Vagina (tissue), 2 donors: Measurements from ENCODE around the gene MEIKIN.

ENCODE experiments used
- CTCF ChIP-seq, 3 experiments: fragments of 450-650 bp in 2 of 3; fragments of 200-600 bp in 1 of 3; sonication (generic) in 1 of 3; IDR thresholded peaks; one replicate each; pipeline ENCODE4 v1.5.1; 2017 to 2019; ENCODE audit warnings: antibody characterized with exemption in 3 of 3, mild to moderate bottlenecking in 2 of 3, moderate library complexity in 2 of 3
- POLR2A ChIP-seq, 2 donors: fragments of 450-650 bp; IDR thresholded peaks; one replicate each; pipeline ENCODE4 v1.6.1; 2017; ENCODE audit warnings: antibody characterized with exemption in 2 of 2, mild to moderate bottlenecking in 2 of 2, moderate library complexity in 2 of 2
- POLR2AphosphoS5 ChIP-seq, 2 donors: sonication (generic); formaldehyde crosslinking; IDR thresholded peaks; one replicate each; pipeline ENCODE4 v1.9.0; 2017; ENCODE audit warnings: antibody characterized with exemption in 2 of 2, mild to moderate bottlenecking in 2 of 2, low read depth in 1 of 2; ENCODE audit not compliant: insufficient read depth in 1 of 2

GRCh38 chr5:131945551-131946168 lies at the start of gene MEIKIN:
- no peak for TF ChIP-seq CTCF (IDR thresholded peaks at IDR 0.05)
- no peak for TF ChIP-seq POLR2A (IDR thresholded peaks at IDR 0.05)
- no peak for TF ChIP-seq POLR2AphosphoS5 (IDR thresholded peaks at IDR 0.05; ENCODE audit: insufficient read depth in 1 of 2, low read depth in 1 of 2)
